Astrocyte (in vitro differentiated cells and primary cell): ENCODE data around the gene ADGRG6.

Source experiments
- CTCF ChIP-seq: IDR thresholded peaks from 2 replicates; pipeline ENCODE4 v1.5.1; 2011; ENCODE audit warnings: low read depth, mild to moderate bottlenecking, inconsistent platforms, low read length, moderate library complexity; ENCODE audit not compliant: insufficient read depth
- EZH2 ChIP-seq: IDR thresholded peaks from 2 replicates; pipeline ENCODE4 v1.6.1; 2012; ENCODE audit warnings: mild to moderate bottlenecking, low read length, inconsistent platforms; ENCODE audit not compliant: insufficient read depth

- no peak for TF ChIP-seq CTCF
- no peak for TF ChIP-seq EZH2
Measured at GRCh38 chr6:142395266-142395665, 93.5 kb downstream of the ADGRG6 start.
